Activated CD4-positive, alpha-beta T cell treated with anti-CD3 and anti-CD28 coated beads, Interleukin-2, amount 50 U/mL, for 1 hour (primary cell): ENCODE measurements around the gene SIK2.

Source experiments
- DNase-seq: peaks from one replicate; pipeline ENCODE4 v3.0.0-alpha.2; 2020

The SIK2 gene

GRCh38 chr11:111660822-111661221, 58.6 kb downstream of the SIK2 start:
- DNase-seq: no peak

GRCh38 chr11:111663820-111664219, 61.6 kb downstream of the SIK2 start:
- no peak for DNase-seq

GRCh38 chr11:111665777-111666176, 63.5 kb downstream of the SIK2 start:
- no peak for DNase-seq

- DNase-seq: no peak
Observed at GRCh38 chr11:111668980-111669379, 66.7 kb downstream of the SIK2 start.

GRCh38 chr11:111671383-111671782, 69.1 kb downstream of the SIK2 start:
- no peak for DNase-seq

GRCh38 chr11:111672949-111673348, 70.7 kb downstream of the SIK2 start:
- no peak for DNase-seq

GRCh38 chr11:111674941-111675340, 72.7 kb downstream of the SIK2 start:
- DNase-seq: no peak

- no peak for DNase-seq
Observed at GRCh38 chr11:111675891-111676290, 73.6 kb downstream of the SIK2 start.

GRCh38 chr11:111676878-111677585, 74.8 kb downstream of the SIK2 start:
- no peak for DNase-seq

GRCh38 chr11:111680486-111681175, 78.4 kb downstream of the SIK2 start:
- no peak for DNase-seq

GRCh38 chr11:111683806-111684205, 81.6 kb downstream of the SIK2 start:
- no peak for DNase-seq

- no peak for DNase-seq
Observed at GRCh38 chr11:111684251-111684650, 82.0 kb downstream of the SIK2 start.

GRCh38 chr11:111688013-111688412, 85.8 kb downstream of the SIK2 start:
- no peak for DNase-seq

- no peak for DNase-seq
Observed at GRCh38 chr11:111691176-111691575, 88.9 kb downstream of the SIK2 start.

- DNase-seq: no peak
Observed at GRCh38 chr11:111691741-111692140, 89.5 kb downstream of the SIK2 start.

- no peak for DNase-seq
Observed at GRCh38 chr11:111693224-111693937, 91.1 kb downstream of the SIK2 start.

- no peak for DNase-seq
Observed at GRCh38 chr11:111694851-111695250, 92.6 kb downstream of the SIK2 start.

GRCh38 chr11:111696556-111696955, 94.3 kb downstream of the SIK2 start:
- no peak for DNase-seq

- DNase-seq: no peak
Observed at GRCh38 chr11:111697933-111698371, 95.7 kb downstream of the SIK2 start.

GRCh38 chr11:111698852-111699559, 96.8 kb downstream of the SIK2 start:
- no peak for DNase-seq

- DNase-seq: no peak
Observed at GRCh38 chr11:111699579-111700156, 97.4 kb downstream of the SIK2 start.

GRCh38 chr11:111700162-111700561, 97.9 kb downstream of the SIK2 start:
- DNase-seq: no peak

GRCh38 chr11:111702623-111703022, 100.4 kb downstream of the SIK2 start:
- no peak for DNase-seq
